Measurements from ENCODE around the gene CNTF.

Gene CNTF

GRCh38 chr11:58641803-58642581 lies 19.5 kb downstream of the CNTF start:
- DNase-seq (ENCODE audit: low read depth), result no peak

DNA sequence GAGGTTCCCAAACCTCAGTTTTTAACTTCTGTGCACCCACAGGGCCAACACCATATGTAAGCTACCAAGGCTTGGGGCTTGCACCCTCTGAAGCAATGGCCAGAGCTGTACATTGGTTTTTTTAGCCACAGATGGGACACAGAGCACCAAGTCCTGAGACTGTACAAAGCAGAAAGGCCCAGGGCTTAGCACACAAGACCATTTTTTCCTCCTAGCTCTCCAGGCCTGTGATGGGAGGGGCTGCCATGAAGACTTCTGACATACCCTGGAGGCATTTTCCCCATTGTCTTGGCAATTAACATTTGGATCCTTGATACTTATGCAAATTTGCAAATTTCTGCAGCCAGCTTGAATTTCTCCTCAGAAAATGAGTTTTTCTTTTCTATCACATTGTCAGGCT lies 23.4 kb downstream of the CNTF start:
- no peak for DNase-seq (ENCODE audit: low read depth)

DNA sequence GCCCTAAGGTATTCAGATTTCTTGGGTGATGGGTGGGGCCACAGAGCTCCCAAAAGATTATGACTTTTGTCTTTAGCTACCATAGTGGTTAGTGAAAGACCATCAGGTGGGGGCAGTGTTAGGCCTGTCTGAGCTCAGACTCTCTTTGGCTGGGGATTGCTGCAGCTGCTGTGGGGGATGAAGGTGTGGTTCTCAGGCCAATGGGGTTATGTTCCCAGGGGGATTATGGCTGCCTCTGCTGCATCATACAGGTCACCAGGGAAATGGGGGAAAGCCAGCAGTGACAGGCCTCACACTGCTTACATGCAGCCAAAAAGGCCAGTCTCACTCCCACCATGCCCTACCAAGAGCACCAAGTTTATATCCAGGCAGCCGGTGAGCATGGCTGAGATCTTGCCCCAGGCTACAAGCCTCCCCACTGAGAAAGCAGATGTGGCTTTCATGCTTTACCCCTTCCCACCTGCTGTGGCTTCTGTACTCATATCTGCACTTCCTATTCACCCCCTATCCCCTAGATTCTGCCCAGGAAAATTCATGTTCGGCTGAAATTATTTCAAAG lies 24.8 kb downstream of the CNTF start:
- no peak for DNase-seq (ENCODE audit: low read depth)

DNA sequence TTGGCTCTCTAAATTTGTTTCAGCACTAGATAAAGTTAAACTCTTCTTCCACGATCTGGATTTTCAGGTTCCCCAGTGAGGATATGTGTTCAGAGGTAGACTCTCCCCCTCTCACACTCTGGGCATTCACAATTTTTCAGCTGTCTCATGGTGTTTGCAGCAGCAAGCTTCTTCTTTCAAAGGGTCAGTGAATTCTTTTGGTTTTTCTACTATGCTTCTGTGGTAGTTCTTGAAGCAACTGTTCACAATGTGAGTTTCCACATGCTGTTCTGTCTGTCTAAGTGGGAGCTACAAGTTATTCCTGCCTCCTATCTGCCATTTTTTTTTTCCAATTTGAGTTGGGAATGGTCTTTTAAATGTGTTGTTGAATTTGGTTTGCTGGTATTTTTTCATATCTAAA lies 25.4 kb downstream of the CNTF start:
- DNase-seq (ENCODE audit: low read depth), result no peak

GRCh38 chr11:58649623-58650022 lies 27.2 kb downstream of the CNTF start:
- DNase-seq (ENCODE audit: low read depth), result no peak

DNA sequence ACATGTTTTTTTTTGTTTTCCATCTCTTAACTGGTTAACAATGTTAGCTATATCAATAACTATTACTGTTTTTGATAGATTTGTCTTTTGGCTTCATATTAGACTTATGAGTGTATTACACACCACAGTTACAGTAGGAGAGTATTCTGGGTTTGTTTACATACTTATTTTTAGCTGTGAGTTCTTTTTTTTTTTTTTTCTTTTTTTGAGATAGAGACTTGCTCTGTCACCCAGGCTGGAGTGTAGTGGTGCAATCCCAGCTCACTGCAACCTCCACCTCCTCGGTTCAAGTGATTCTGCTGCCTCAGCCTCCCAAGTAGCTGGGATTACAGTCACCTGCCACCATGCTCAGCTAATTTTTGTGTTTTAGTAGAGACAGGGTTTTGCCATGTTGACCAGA lies 28.0 kb downstream of the CNTF start:
- no peak for DNase-seq (ENCODE audit: low read depth)

DNA sequence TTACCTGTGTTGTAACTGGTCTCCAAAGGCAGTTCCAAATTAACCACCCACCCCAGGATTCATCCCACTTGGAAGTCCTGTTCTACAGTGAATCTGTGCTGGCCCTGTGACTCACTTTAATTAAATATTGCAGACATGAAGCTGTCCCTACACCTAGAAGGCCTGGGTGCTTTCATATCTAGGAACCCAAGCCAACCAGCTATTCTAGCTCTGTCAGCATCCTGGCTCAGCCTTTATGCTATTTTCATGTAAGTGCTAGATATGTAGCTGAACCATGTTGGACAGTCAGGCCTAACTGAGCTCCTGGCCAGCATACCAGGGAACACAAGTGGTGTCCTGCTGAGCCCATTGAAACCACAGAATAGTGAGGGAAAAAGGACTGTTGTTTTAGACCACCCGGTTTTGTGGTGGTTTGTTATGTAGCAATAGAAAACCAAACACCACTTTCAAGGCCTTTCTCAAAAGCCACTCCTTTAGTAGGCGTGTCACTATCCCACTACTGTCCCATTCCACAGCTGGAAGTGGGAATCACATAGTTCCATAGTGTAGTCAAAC lies 30.3 kb downstream of the CNTF start:
- no peak for DNase-seq (ENCODE audit: low read depth)

- peak; percentile 57 for DNase-seq (ENCODE audit: low read depth)
These were observed 31.8 kb downstream of the CNTF start for GRCh38 chr11:58654079-58654907.

GRCh38 chr11:58654908-58655296 lies 32.4 kb downstream of the CNTF start:
- DNase-seq (ENCODE audit: low read depth), result no peak

DNA sequence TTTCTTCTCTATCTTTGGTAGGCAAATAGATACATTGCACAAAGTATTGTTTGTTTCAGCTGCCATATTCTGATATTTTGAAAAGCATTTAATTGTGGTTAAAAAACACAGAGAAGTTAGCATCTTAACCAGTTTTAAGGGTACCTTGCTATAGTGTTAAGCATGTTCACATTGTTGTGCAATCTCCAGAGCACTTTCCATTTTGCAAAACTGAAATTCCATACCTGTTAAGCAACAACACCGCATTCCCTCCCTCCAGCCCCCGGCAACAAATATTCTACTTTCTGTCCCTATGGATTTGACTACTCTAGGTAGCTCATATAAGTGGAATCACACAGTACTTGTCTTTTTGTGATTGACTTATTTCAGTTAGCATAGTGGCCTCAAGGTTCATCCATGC lies 33.9 kb downstream of the CNTF start:
- DNase-seq (ENCODE audit: low read depth), result no peak

GRCh38 chr11:58658623-58659022 lies 36.2 kb downstream of the CNTF start:
- no peak for DNase-seq (ENCODE audit: low read depth)

GRCh38 chr11:58659404-58659803 lies 36.9 kb downstream of the CNTF start:
- DNase-seq (ENCODE audit: low read depth), result no peak

DNA sequence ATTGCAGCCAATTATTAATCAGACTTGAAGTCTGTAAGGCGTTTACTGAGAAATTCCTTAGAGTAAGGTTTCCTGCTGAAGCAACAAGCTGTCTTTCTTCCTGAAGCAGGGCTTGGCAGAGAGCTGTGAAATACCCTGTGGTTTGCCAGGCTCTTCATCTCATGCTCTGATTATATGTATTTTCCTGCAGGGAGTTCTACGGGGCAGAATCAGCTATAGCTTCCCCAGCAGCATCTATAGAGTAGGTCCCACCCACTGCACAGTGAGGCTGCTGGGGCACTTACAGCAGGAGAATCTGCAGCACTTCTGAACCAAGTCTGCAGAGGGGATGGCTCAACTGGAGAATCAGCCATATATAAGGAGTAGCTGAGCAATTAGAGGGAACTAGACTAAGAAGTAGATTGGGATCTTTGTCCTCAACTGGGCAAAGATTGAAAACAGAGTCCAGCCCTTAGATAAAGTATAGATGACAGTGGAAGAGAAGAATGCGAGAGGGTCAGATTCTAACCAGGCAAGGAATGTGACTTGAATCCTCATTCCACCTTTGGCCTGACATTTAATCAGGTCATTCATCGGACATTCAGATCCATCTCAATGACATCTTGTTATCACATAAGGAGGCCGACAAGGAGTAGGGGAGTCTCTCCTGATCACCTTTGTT lies 37.6 kb downstream of the CNTF start:
- DNase-seq (ENCODE audit: low read depth), result no peak

GRCh38 chr11:58671983-58672633 lies 49.6 kb downstream of the CNTF start:
- no peak for DNase-seq (ENCODE audit: low read depth)

DNA sequence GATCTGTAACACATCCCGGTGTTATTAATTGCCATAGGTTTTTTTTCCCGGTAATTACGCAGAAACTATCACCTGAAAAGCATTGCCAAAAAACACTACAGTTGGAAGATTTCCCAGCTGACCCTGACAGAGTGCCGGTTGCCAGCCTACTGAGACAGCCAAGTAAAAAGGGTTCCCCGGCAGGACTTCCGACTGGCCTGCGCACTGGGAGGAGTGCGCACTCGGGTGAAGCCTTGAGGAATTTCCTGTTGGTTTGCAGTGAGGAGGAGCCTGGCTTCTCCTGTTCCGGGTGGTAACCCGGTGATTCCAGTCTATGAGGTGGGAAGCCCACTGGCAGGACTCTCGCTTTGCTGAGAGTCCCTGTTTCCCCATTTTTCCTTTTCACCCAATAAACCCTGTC lies 52.1 kb downstream of the CNTF start:
- DNase-seq (ENCODE audit: low read depth), result no peak
